Dermis microvascular lymphatic vessel endothelial cell (primary cell): ENCODE results near the gene ZNRD2. TPM values are rescaled to one million over a fixed set of nuclear protein-coding genes. Genes with fewer than 3 reads are reported as not detected.
A peak's percentile ranks its signal among the peaks of the same experiment; 100 is the strongest.
"Not testable (repeated sequence)": the region's sequence is repeated elsewhere in the genome, so short reads cannot be mapped to it uniquely, and the experiment has no call there.

ENCODE experiments used
- DNase-seq, 2 donors: peaks; one replicate each; pipeline versions ENCODE4 v3.0.0 to v3.0.0-alpha.2; 2010; ENCODE audit warnings: low read depth in 2 of 2
- total RNA-seq: library from RNA; depleted of rRNA; stranded (reverse); fragments of >200 nt; gene quantifications from 2 replicates; pipeline ENCODE4 v1.2.1, GENCODE V29; 2014

ZNRD2 gene
- 37.6 and 37.7 TPM in 2 replicates for total RNA-seq

GRCh38 chr11:65569973-65570918 is at the start of gene ZNRD2:
Gene ZNRD2, plus strand, starts transcription at chr11:65570477. Its CDS starts 15 bp downstream, at chr11:65570492.
- DNase-seq, result peak; percentile 97 to 99

GRCh38 chr11:65521777-65522521 is 48.3 kb upstream of the ZNRD2 start:
- not testable (repeated sequence) for DNase-seq

- not testable (repeated sequence) for DNase-seq
These were observed 47.3 kb upstream of the ZNRD2 start for GRCh38 chr11:65522718-65523630.

- not testable (repeated sequence) for DNase-seq
These were observed 46.7 kb upstream of the ZNRD2 start for GRCh38 chr11:65523631-65523968.

GRCh38 chr11:65524014-65524740 is 46.1 kb upstream of the ZNRD2 start:
- DNase-seq, result no peak

- peak in 1 of 2 donors; percentile 85 for DNase-seq
These were observed 45.3 kb upstream of the ZNRD2 start, which contains the start of gene SCYL1 for GRCh38 chr11:65524741-65525545. Gene SCYL1, plus strand, starts transcription at chr11:65525083. Its CDS starts 71 bp downstream, at chr11:65525154.

- no peak for DNase-seq
These were observed 44.5 kb upstream of the ZNRD2 start for GRCh38 chr11:65525546-65526480.

- no peak for DNase-seq
These were observed 43.5 kb upstream of the ZNRD2 start for GRCh38 chr11:65526744-65527143.

GRCh38 chr11:65528819-65529350 is 41.4 kb upstream of the ZNRD2 start:
- no peak for DNase-seq

- no peak for DNase-seq
These were observed 40.7 kb upstream of the ZNRD2 start for GRCh38 chr11:65529475-65530156.

GRCh38 chr11:65530157-65530496 is 40.1 kb upstream of the ZNRD2 start:
- no peak for DNase-seq

- DNase-seq, result no peak
These were observed 37.8 kb upstream of the ZNRD2 start for GRCh38 chr11:65532388-65533064.

- DNase-seq, result no peak
These were observed 35.2 kb upstream of the ZNRD2 start for GRCh38 chr11:65535102-65535501.

- DNase-seq, result no peak
These were observed 33.6 kb upstream of the ZNRD2 start for GRCh38 chr11:65536412-65537295.

GRCh38 chr11:65537296-65537597 is 33.0 kb upstream of the ZNRD2 start:
- DNase-seq, result no peak

- DNase-seq, result no peak
These were observed 32.6 kb upstream of the ZNRD2 start for GRCh38 chr11:65537620-65538231.
